Stimulated activated CD8-positive, alpha-beta memory T cell treated with anti-CD3 and anti-CD28 coated beads, Interleukin-2, amount 100 ng/mL, for 1 hour (primary cell): ENCODE results near the gene ATAT1.

Experiments used
- DNase-seq, 2 donors: peaks; one replicate each; pipeline ENCODE4 v3.0.0-alpha.2; 2020; ENCODE audit warnings: low read depth in 2 of 2

Gene ATAT1

DNA sequence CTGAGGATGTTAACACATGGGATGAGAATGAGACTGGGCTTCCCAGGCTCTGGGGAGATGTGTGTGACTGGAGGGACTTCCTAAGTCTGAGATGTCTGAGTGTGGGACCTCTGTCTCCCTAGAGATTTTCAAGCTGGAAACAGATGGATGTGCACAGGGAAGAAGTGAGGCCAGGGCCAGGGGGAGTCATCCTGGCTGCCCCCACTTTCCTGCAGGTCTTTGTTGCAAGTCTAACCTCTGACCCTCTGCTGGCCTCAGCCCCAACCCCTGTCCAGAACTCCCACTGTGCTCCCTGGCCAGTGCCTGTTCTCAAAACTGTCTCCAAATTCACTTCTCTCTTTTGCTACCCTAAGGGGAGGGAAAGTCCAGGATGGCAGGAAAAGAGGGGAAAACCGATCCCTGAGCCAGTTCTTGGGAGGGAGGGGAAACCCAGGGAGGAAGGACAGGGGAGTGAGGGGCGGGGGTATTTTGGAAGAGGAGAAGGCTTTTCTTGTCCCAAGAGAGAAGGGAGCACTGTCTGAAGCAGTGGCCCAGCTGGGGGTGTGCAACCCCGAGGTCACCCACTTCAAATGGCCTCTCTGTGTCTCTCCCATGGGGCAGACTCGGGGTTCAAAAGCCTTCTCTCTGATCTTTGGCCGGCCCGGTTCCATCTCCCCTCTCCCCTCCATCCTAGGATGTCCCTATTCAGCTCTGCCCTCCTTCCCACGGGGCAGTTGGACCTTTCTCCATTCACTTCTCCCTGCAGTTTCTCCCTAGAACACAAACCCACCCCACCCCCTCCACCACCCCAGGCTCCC is 56.7 kb downstream of the ATAT1 start:
- DNase-seq, result no peak

DNA sequence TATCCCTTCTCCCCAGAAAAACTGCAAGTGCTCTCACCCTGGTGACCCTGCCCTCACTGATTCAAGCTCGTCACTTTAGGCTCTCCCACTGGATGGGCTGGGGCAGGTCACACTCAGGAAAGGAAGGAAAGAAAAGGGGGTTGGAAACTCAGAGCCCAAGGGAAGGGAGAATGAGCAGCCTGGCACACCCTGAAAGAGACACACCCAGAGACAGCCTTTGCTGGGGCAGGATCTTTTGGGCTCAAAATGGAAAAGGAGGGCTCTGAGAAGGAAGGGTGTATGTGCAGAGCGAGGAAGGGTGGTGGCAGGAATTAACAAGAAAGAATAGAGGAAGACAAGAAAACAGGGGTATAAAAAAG is 57.3 kb downstream of the ATAT1 start:
- no peak for DNase-seq

DNA sequence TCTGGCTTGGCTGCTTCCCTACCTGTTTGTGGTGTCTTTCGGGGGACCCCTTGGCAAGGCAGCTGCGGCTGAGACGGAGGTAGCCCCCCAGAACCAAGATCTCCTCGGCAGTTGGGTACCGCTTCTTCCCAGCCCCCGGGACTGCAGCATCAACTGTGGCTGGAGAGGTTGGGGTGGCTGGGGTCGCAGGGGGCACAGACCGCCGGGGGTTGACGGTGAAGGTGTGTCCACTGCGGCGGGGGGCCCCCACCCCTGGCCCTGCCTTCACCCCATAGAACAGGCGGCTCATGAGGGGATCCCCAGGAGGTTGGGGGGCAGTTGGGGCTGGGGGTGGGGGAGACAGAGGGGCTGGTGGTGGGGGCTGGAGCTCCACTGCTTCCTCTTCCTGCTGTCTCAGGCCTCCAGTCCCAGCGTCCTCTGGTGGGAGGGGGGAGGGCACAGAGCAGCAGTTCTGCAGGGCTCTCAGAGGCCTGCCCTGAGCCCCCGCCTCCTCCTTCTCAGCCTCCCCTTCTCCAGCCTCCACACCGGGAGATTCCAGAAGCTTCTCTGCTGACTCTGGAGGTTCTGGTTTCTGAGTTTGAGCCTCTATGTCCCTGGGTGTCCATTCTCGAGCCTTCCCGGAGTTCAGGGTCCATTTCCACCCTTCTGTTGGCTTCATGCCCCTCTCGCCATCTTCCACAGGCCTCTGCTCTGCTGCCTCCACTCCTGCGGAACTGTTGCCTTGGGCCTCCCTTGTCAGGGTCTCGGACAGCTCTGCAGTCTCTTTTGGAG is 57.9 kb downstream of the ATAT1 start:
- DNase-seq, result peak in 1 of 2 donors; percentile 17

DNA sequence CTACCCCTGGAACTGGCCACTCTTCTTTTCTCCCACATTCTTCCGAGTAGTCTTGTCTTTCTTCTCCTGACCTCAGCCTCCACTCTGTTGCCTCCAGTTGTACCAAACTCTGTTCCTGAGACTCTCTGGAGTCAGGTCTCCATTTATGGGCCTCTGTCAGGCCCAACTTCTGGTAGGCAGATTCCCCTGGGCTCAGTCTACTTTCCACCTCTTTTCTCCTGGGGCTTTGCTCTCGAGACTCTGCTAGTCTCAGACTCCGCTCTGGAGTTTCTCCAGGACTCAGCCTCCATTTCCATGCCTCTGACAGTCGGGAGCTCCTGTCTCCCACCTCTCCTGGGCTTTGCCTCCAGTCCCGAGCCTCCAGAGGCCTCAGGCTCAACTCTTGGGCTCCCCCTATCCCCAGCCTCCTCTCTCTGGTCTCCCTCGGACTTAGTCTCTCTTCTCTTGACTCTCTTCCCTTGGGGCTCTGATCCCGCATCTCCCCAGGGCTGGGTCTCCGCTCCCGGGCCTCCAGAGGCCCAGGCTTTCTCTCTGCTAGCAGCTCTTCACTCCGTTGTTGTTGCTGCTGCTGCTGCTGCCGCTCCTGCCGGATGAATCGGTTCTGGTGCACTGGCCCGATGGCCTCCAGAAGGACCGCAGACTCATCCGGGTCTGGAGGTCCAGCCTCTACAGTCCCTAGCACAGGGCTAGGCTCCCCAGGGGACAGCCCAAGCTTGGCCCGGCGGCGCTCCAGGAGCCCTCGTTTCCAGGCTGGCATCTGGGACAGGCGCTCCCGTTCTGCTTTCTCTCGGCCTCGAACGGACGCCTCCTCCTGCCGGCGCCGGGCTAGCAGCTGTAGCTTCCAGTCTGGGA is 58.7 kb downstream of the ATAT1 start:
- no peak for DNase-seq

DNA sequence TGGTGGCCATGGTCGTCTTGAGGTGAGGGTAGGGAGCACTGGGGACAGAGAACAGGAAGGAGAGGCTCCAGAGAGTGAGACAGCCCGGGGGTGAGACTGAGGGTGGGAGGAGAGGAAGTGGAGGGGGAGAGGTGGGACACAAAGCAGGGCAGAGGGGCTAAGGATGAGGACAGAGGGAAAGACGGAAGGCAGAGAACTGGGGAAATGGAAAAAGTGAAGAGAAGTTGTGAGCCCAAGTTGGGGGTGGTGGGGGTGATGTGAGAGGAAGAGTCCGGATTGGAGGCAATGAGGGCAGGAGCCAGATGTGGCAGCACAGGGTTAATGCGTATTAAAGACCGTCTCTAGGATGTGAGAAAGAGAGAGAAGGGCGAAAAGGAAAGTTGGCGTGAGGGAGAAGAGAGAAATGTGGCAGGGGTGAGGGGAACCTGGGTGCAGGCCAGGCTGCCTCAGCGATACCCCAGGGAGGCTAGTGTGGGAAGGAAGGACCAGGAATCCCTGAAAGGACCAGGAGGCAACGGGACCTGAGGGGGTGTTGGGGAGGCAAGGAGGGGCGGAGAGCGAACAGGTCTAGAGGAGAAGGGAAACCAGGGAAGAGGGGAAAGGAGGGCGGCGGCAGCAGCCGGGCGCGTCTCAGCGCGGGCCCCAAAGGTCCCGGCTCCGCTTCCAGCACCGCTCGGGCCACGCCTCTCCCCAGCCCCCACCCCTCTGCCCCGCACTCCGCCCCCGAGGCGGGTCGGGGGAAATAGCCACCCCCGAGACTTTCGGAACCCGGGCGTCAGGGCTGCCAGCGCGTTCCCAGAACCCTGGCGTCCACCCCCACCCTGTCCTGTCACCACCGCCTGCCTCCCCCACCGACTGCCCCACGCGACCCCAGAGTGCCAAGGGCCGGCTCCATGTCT is 59.6 kb downstream of the ATAT1 start, which contains the start of gene PPP1R18:
PPP1R18 (minus strand) TSS at position 637 of the 899 bp plus-strand sequence; CDS start at position 10, 627 bp downstream.
- peak; percentile 64 to 77 for DNase-seq

DNA sequence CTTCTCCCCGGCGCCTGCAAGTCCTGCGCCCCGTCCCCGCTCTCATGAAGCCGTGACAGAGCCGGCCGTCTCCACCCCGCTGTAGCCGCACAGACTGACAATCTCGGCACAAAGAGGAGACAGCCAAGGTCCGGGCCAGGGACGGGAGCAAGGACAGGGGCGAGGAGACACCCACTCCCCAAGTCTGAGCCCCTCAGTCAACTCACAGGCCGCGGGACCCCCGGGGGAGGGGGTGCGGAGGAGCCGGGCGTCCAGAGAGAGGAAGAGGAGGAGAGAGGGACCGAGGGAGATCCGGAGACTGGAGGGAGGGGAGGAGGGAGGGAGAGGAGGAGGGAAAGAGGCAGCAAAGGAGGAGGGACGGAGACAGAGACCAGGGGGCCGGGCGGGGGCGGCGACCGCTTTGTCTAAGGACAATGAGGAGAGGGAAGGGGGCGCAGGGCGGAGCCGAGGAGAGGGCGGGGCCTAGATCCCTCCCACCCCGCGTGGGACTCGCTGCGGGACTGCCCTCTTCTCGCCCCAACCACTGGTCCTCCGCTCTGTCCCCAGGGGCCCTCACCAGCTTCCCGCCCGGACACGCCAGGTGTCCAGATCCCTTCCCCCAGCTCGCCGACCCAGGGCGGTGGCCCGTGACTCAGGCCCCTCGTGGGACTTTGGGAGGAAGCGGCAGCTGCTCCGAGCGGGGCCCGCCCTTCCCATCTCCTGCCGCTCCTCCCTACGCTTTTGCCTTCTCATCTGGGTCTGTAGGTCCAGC is 60.4 kb downstream of the ATAT1 start:
- DNase-seq, result peak; percentile 60 to 65

DNA sequence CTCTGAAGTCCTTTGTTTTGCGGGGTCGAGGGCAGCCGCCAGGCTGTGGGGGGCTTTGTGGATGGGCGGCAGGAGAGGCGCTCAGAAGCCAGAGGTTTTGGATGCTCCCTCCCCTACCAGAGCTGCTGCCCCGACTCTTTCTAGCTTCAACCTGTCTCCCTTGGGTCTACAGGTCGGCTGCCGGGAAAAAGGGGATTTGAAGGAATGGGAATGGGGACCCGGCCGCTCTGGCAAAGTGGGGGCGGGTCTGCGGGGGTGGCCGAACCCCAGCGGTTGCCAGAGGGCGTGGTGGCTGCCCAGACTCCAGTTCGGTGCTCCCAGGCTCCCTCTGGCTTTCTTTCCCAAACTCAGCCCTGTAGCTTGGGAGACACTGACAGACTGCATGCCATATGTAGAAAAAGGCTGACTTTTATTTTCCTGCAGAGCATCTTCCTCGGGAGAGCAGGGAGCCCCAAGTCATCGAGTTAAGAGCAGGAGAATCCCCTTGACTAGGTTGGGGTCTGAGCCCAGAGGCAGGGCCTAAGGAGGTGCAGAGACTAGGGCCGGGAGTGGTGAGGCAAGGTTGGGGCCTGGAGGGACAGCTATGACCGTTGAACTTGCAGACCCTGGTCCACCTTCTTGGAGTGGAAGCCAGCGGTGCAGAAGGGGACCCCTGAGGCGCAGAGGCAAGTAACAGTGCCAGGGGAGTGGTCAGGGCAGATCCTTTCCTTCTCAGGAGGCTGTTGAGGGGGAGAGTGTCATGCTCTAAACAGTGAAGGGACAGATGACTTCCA is 61.2 kb downstream of the ATAT1 start:
- no peak for DNase-seq

DNA sequence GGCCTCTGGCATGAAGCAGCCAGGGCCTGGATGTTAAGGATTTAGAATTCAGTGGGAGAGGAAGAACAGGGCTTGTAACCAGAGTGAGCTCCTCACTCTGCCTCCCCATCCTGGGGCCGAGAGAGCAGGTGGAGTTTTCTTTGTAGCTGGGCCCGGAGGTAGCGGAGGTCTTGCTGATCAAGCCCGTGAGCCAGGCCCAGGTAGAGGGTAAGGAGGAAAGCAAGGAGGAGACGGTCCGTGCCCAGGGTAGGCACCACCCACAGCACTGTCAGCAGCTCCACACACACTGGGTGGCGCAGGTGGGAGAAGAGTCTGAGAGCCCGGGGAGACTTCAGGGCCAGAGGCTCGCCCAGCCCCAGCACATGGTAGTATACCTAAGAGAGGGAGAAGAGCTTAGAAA is 61.9 kb downstream of the ATAT1 start:
- no peak for DNase-seq

DNA sequence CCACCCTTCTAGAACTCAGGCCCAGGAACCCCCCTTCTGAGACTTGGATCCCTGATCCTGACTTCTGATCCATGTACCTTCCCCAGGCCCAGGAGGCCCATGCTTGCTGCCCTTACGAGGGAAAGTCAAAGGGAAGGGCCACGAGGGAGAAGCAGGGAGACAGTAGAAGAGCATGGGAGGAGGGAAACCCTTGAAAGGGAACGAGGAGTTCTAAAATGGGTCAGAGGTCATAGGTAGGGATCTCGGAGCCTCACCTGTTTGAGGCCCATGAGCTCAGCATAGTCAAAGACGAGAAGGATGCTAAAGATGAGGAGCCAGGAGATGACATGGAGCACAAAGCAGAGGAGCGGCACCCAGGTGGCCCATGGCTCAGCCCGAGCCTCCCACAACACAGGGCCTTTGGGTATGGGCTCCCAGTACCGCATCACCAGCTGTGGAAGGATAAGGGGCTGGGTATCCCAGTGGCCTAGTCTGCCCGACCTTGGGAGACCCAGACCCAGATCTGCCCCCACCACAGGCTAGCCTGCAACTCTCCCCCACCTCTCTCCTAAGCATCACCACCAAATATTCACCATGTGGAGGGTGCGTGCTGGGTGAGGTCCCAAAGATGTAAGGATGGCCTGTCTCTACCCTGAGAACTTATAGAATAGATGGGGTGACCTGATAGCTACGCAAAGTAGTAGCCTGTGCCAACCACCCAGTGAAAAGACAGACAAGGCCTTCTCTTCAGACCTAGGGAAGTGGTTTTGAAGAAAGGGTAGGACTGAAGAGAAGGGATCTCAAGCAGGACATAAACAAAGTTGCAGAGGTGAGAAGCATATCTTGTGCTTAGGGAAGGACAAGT is 62.6 kb downstream of the ATAT1 start:
- DNase-seq, result no peak

DNA sequence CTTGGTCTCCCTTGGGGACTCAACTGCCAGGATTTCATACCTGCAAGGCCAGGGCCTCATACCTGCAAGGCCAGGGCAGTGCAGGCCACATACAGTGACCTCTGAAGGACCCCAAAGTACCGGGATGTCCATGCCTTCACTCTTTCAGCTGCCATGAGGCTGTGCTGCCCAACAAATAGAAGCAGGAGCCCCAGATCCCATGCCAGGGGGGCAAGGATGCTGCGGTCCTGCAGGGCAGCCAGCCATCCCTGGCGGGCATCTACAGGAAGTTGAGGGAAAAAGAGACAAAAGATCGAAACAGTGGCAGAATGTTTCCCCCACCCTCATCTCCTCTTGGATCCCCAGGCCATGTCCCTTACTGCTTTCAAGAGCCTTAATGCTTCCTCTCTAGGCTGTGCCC is 63.3 kb downstream of the ATAT1 start:
- no peak for DNase-seq

DNA sequence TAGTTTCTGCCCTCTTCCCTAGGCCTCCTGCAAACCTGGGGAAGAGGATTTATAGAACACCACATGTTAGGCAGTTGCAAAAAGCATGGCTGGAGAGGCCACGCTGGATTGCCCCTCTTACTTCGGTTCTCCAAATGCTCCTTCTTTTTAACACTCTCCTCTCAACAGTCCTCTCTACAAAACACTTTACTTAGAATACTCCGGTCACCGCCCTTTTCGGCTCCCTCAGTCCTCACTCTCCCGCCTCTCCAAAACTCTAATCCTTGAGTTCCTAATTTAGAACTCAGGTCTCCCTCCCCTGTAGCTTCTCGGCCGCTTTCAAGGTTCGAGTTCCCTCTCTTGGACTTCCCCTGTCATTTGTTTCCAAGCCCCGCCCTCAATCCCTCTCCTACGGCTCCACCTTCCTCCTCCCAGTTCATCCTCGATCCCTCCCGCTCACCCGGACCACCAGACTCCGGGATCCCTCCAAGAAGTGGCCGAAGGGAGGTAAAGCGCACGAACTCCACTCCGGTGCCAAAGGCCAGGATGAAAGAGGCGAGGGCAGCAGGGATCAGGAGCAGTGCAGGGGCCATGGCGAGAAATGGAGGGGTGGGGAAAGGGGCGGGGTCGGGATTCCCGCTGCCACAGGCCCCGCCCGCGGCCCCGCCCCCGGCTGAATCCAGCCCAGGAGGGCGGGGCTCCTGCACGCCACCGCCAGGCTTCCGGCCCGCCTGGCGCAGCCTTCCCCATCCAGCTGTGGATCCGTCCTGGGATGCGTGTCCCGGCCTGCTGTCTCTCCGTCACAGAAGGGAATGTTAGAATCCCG is 63.9 kb downstream of the ATAT1 start, which contains the start of gene NRM:
NRM (minus strand) TSS at position 582 of the 805 bp plus-strand sequence; CDS start at position 572, 10 bp downstream.
- DNase-seq, result peak; percentile 44 to 53

DNA sequence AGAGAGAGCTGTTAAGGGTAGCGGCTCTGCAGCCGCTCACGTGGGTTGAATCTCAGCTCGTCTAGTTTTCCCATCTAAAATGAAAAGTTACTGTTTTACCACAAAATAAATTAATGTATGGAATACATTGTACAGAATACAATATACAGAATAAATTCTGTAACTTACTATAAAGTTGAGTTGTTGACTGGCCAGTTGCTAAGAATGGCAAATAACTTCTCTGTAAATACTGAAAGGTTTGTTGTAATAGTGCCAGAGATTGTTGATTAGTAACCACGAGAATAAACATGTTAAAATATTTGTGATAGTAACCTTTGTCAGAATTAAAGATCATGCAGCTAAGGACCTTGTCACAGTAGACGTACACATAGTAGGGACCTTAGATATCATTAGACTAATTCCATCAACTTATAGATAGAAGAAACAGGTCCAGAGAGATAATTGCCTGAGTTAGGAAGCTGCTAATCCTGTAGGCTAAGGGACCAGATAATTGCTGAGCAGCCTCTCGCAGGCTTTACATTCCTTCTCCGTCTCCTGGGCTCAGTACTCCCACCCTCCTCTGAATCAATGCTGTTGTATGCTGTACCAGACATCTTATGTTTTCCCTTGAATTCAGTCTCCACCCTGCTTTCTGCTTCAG is 64.7 kb downstream of the ATAT1 start:
- DNase-seq, result no peak
